Gastroesophageal sphincter (tissue), 4 donors: ENCODE measurements around the gene LIMK2. TPM values are rescaled to one million over a fixed set of nuclear protein-coding genes. Genes with fewer than 3 reads are reported as not detected.

Source experiments
- ATAC-seq: fragments of 150-250 bp; one replicate; pipeline ENCODE4 v1.9.1; 2016; ENCODE audit warnings: mild to moderate bottlenecking, moderate library complexity
- H3K27ac ChIP-seq, 4 donors: fragments of 200-600 bp; sonication (generic) in 3 of 4; 1 replicate in 3 of 4; 2 replicates in 1 of 4; pipeline ENCODE4 v1.5.1; 2016 to 2019
- H3K27me3 ChIP-seq: fragments of 200-600 bp; sonication (generic); one replicate; pipeline ENCODE4 v1.5.1; 2019
- H3K36me3 ChIP-seq, 2 donors: fragments of 200-600 bp; sonication (generic); one replicate each; pipeline ENCODE4 v1.5.1; 2019; ENCODE audit warnings: control low read depth in 1 of 2
- H3K4me1 ChIP-seq, 3 donors: fragments of 200-600 bp; sonication (generic); 1 replicate in 2 of 3; 2 replicates in 1 of 3; pipeline ENCODE4 v1.5.1; 2016 to 2019; ENCODE audit warnings: control low read depth in 2 of 3
- H3K4me3 ChIP-seq, 2 donors: fragments of 200-600 bp; sonication (generic); one replicate each; pipeline ENCODE4 v1.5.1; 2019; ENCODE audit warnings: mild to moderate bottlenecking in 1 of 2, moderate library complexity in 1 of 2
- H3K9me3 ChIP-seq, 3 donors: fragments of 200-600 bp; sonication (generic); one replicate each; pipeline ENCODE4 v1.5.1; 2017 to 2019; ENCODE audit warnings: control low read depth in 2 of 3
- EP300 ChIP-seq: sonication (generic); formaldehyde crosslinking; IDR thresholded peaks from one replicate; pipeline ENCODE4 v1.6.1; 2017; ENCODE audit warnings: antibody characterized with exemption, mild to moderate bottlenecking
- POLR2A ChIP-seq, 2 donors: fragments of 450-650 bp; IDR thresholded peaks; one replicate each; pipeline ENCODE4 v1.6.1; 2017; ENCODE audit warnings: antibody characterized with exemption in 2 of 2, mild to moderate bottlenecking in 2 of 2, moderate library complexity in 1 of 2
- POLR2AphosphoS5 ChIP-seq: sonication (generic); formaldehyde crosslinking; IDR thresholded peaks from one replicate; pipeline ENCODE4 v1.6.1; 2017; ENCODE audit warnings: antibody characterized with exemption
- WGBS, 2 donors: methylation state at CpG; one replicate each; pipeline ENCODE4 v1.1.5; 2018; ENCODE audit warnings: low coverage in 1 of 2; 5-methylcytosine and 5-hydroxymethylcytosine counted together
- total RNA-seq, 4 donors: library from RNA; depleted of rRNA; stranded (reverse); fragments of >200 nt; gene quantifications; one replicate each; pipeline ENCODE4 v1.1.0, GENCODE V29; 2016
- TF ChIP-seq, protein P1 (sequence below), 4 experiments: fragments of 200-600 bp in 2 of 4; fragments of 450-650 bp in 2 of 4; sonication (generic) in 1 of 4; IDR thresholded peaks; one replicate each; pipeline ENCODE4 v1.5.1; 2017 to 2019; ENCODE audit warnings: antibody characterized with exemption in 4 of 4, mild to moderate bottlenecking in 2 of 4, moderate library complexity in 2 of 4

Gene LIMK2
- total RNA-seq, 4 donors from 2014 or later = 13.4 to 19.1 (median 15.9) TPM

DNA sequence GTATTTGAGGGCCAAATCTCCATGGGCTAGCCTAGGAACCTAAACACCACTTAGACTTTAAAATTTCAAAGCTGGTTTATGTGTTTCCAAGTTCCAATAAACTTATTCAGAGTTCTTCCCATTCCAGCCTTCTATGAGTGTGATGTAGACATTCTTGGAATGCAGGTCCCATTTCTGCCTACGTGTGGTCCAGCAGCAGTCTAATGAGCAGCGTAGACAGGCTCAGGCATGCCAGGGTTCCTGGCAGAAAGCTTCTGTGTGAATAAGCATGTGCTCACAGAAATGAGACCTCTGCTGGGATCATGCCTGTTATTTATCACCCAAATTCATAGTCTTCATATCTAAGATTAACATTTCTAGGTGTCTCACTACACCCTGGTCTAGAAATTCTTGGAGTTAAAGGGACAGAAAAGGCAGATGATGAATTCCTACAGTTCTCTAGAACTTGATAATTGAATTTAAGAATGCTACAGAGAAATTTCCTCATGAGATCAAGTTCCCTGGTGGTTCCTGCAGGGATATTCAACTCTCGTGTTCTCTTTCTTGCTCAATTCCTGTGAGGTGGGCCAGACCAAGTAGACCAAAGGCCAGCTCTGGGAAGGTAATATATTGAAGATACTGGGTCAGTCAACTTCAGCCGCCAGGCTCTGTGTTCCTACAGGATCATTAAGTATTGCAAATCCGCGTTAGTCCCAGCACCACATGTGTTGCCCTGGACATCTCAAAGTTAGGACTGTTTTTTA is 34.5 kb upstream of the LIMK2 start:
- Histone ChIP-seq H3K4me3 (no peak overlapping the region), H3K9me3 (no peaks in the 10 kb centered on the region), H3K27me3 (no peaks in the 10 kb centered on the region), H3K4me1 (peaks cover 0 to 54% (median 14%) of the 10 kb centered on the region in 3 donors), H3K36me3 (peaks cover 0 to 22% of the 10 kb centered on the region in 2 donors), H3K27ac (peak overlapping the region; percentile 25 to 67 (median 52))
- TF ChIP-seq POLR2A (IDR thresholded peaks at IDR 0.05) (no peak), POLR2AphosphoS5 (peak; percentile 67)
- TF ChIP-seq, protein P1, sequence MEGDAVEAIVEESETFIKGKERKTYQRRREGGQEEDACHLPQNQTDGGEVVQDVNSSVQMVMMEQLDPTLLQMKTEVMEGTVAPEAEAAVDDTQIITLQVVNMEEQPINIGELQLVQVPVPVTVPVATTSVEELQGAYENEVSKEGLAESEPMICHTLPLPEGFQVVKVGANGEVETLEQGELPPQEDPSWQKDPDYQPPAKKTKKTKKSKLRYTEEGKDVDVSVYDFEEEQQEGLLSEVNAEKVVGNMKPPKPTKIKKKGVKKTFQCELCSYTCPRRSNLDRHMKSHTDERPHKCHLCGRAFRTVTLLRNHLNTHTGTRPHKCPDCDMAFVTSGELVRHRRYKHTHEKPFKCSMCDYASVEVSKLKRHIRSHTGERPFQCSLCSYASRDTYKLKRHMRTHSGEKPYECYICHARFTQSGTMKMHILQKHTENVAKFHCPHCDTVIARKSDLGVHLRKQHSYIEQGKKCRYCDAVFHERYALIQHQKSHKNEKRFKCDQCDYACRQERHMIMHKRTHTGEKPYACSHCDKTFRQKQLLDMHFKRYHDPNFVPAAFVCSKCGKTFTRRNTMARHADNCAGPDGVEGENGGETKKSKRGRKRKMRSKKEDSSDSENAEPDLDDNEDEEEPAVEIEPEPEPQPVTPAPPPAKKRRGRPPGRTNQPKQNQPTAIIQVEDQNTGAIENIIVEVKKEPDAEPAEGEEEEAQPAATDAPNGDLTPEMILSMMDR (IDR thresholded peaks at IDR 0.05) = peak in 1 of 4 experiments; percentile 13
- ATAC-seq = peak; percentile 78
- WGBS, 2 donors = 64 to 71% methylated on average over 5 to 6 of the region's 6 CpGs

DNA sequence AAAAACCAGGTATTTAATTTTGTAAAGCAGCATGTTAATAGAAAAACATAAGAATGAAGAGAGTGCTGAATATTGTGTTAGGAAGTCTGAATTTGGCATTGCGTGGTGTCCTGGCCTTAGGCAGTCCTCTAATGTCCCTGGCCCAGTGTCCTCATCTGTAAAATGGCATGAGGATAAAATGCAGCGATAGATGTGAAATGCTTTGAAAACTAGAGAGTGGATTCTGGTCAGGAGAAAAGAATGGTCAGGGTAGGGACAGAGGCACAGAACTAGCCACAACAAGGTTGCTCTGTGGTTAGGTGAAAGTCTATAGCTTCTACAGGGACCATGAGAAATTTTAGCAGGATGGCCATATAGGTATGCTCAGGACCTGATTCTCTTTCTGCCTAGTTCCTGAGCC is 33.2 kb upstream of the LIMK2 start:
- Histone ChIP-seq H3K4me3 (no peak overlapping the region), H3K27ac (no peak overlapping the region), H3K4me1 (peaks cover 0 to 42% (median 10%) of the 10 kb centered on the region in 3 donors), H3K9me3 (no peaks in the 10 kb centered on the region), H3K36me3 (peaks cover 0 to 32% of the 10 kb centered on the region in 2 donors), H3K27me3 (no peaks in the 10 kb centered on the region)
- WGBS, 2 donors = 100% methylated on average over 2 of the region's 2 CpGs; no CpG with 5 or more reads in 1 of the 2 donors
- TF ChIP-seq POLR2AphosphoS5 = no peak
- TF ChIP-seq, protein P1 (IDR thresholded peaks at IDR 0.05) = no peak
- no peak for TF ChIP-seq POLR2A (IDR thresholded peaks at IDR 0.05)
- TF ChIP-seq EP300 = no peak
- ATAC-seq = no peak

DNA sequence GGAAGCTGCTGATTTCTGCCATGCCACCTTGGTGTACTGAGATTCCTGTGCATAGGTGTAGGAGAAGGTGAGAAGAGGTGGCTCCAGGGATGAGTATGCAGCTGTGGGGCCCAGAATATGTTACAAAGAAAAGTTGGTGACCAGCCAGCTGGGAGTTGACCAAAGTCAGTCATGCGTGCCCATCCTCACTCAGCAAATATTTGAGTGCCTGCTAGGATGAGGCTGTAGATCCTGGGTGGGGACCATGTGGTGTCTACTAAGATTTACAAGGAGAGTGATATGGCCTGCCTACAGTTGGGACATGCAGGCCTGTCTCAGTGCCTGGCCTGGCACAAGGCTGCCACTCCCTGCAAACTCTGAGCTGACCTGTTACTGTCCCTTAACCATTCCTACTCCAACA is 32.8 kb upstream of the LIMK2 start:
- Histone ChIP-seq H3K4me1 (peaks cover 0 to 37% (median 10%) of the 10 kb centered on the region in 3 donors), H3K36me3 (peaks cover 0 to 36% of the 10 kb centered on the region in 2 donors), H3K27ac (peak overlapping the region in 1 of 4 donors; percentile 6), H3K9me3 (no peaks in the 10 kb centered on the region), H3K4me3 (no peak overlapping the region), H3K27me3 (no peaks in the 10 kb centered on the region)
- ATAC-seq = peak; percentile 12
- 20 to 57% methylated on average over 1 of the region's 1 CpG for WGBS, 2 donors
- TF ChIP-seq POLR2AphosphoS5 (no peak), POLR2A (IDR thresholded peaks at IDR 0.05) (no peak), EP300 (no peak)
- TF ChIP-seq, protein P1 (IDR thresholded peaks at IDR 0.05) = no peak

DNA sequence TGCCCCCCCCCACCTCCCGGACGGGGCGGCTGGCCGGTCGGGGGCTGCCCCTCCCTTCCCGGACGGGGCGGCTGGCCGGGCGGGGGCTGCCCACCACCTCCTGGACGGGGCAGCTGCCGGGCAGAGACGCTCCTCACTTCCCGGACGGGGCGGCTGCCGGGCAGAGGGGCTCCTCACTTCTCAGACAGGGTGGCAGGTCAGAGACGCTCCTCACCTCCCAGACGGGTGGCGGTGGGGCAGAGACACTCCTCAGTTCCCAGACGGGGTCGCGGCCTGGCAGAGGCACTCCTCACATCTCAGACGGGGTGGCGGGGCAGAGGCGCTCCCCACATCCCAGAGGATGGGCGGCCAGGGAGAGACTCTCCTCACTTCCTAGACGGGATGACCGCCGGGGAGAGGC is 28.1 kb upstream of the LIMK2 start:
- Histone ChIP-seq H3K4me3 (no peak overlapping the region), H3K4me1 (peaks cover 0 to 7% (median 6%) of the 10 kb centered on the region in 3 donors), H3K36me3 (peaks cover 0 to 54% of the 10 kb centered on the region in 2 donors), H3K27me3 (no peaks in the 10 kb centered on the region), H3K27ac (no peak overlapping the region), H3K9me3 (no peaks in the 10 kb centered on the region)
- TF ChIP-seq POLR2A (IDR thresholded peaks at IDR 0.05) (no peak), POLR2AphosphoS5 (no peak), EP300 (no peak)
- no CpG with 5 or more reads among the region's 30 CpGs for WGBS, 2 donors
- ATAC-seq = no peak

DNA sequence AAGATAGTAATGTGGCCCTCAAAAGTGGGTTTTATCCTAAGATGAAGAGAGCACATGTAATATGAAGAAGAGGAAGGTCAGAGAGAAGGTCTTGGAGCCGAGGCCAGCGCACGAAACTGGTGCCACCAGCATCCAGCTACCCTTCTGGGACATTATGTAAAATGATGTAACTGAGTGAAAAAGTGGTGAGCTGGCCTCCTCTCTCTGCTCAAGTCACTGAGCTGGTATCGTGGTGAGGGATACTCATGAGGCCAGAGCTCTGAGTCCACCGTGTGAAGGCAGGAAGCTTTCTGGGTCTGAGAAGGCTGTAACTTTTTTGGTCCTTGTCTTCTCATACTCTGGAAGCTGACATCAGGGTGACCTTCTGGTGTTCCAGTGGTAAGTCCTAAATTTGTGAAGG is 27.0 kb upstream of the LIMK2 start:
- ATAC-seq = no peak
- H3K27ac ChIP-seq = no peak overlapping the region
- no peaks in the 10 kb centered on the region for H3K4me1 ChIP-seq
- TF ChIP-seq POLR2A (IDR thresholded peaks at IDR 0.05) (no peak), EP300 (no peak), POLR2AphosphoS5 (no peak)
- TF ChIP-seq, protein P1 (IDR thresholded peaks at IDR 0.05) = no peak
- no peak overlapping the region for H3K4me3 ChIP-seq
- H3K27me3 ChIP-seq = no peaks in the 10 kb centered on the region
- H3K9me3 ChIP-seq = no peaks in the 10 kb centered on the region
- H3K36me3 ChIP-seq = peaks cover 0 to 60% of the 10 kb centered on the region in 2 donors
- whole genome bisulfite sequencing, 2 donors = 92 to 98% methylated on average over 5 of the region's 5 CpGs
